DND-41 (cell line): ENCODE results near the gene PPFIBP2.
A peak's percentile ranks its signal among the peaks of the same experiment; 100 is the strongest.

Experiments
- ATAC-seq: fragments of 200-7000 bp; cut with Tn5 transposase; 3 replicates; pipeline ENCODE4 v1.9.1; 2021; ENCODE audit warnings: low read depth; ENCODE audit not compliant: insufficient read depth
- DNase-seq: peaks from one replicate; pipeline ENCODE4 v3.0.0-alpha.2; 2020
- H2AFZ ChIP-seq: 2 replicates; pipeline ENCODE4 v1.6.0; 2012; ENCODE audit warnings: low read depth, low read length
- H3K27ac ChIP-seq: 2 replicates; pipeline ENCODE4 v1.5.1; 2012; ENCODE audit warnings: low read length, inconsistent platforms
- H3K27me3 ChIP-seq: fragments of 200-600 bp; sonication (generic); 2 replicates; pipeline ENCODE4 v1.6.0; 2012; ENCODE audit warnings: low read length, mild to moderate bottlenecking, inconsistent platforms; ENCODE audit not compliant: insufficient read depth, poor library complexity
- H3K36me3 ChIP-seq: 2 replicates; pipeline ENCODE4 v1.5.1; 2012; ENCODE audit warnings: low read length, inconsistent platforms; ENCODE audit not compliant: insufficient read depth
- H3K4me1 ChIP-seq: 2 replicates; pipeline ENCODE4 v1.5.1; 2012; ENCODE audit warnings: mild to moderate bottlenecking, low read length; ENCODE audit not compliant: insufficient read depth
- H3K4me2 ChIP-seq: 2 replicates; pipeline ENCODE4 v1.6.0; 2012; ENCODE audit warnings: mild to moderate bottlenecking, moderate library complexity, low read length, inconsistent platforms; ENCODE audit not compliant: insufficient read depth
- H3K4me3 ChIP-seq, 2 experiments: fragments of 200-600 bp in 1 of 2; shearing (Covaris generic) in 1 of 2; 2 replicates each; pipeline ENCODE4 v1.5.1; 2012 to 2016; ENCODE audit warnings: inconsistent platforms in 2 of 2, low read length in 2 of 2, mild to moderate bottlenecking in 2 of 2, low read depth in 1 of 2, moderate library complexity in 1 of 2
- H3K79me2 ChIP-seq: 2 replicates; pipeline ENCODE4 v1.6.0; 2012; ENCODE audit warnings: low read length, inconsistent platforms; ENCODE audit not compliant: insufficient read depth
- H3K9ac ChIP-seq: 2 replicates; pipeline ENCODE4 v1.6.0; 2012; ENCODE audit warnings: low read depth, mild to moderate bottlenecking, inconsistent platforms, low read length, moderate library complexity
- H3K9me3 ChIP-seq: 2 replicates; pipeline ENCODE4 v1.5.1; 2012; ENCODE audit warnings: low read length, moderate library complexity, mild to moderate bottlenecking, inconsistent platforms; ENCODE audit not compliant: insufficient read depth, severe bottlenecking
- H4K20me1 ChIP-seq: 2 replicates; pipeline ENCODE4 v1.6.0; 2012; ENCODE audit warnings: low read length; ENCODE audit not compliant: insufficient read depth
- CTCF ChIP-seq: IDR thresholded peaks from 2 replicates; pipeline ENCODE4 v1.5.1; 2012; ENCODE audit warnings: borderline replicate concordance, low read length, moderate library complexity, mild to moderate bottlenecking; ENCODE audit not compliant: poor library complexity, severe bottlenecking; ENCODE audit errors: extremely low read depth
- EZH2 ChIP-seq: IDR thresholded peaks from 3 replicates; pipeline ENCODE4 v1.6.1; 2012; ENCODE audit warnings: borderline replicate concordance, low read depth, mild to moderate bottlenecking, moderate library complexity, low read length, inconsistent platforms; ENCODE audit not compliant: severe bottlenecking

PPFIBP2 gene

GRCh38 chr11:7573558-7574296 is 59.9 kb downstream of the PPFIBP2 start:
- Histone ChIP-seq H3K36me3 (no peaks in the 10 kb centered on the region), H3K4me1 (peaks cover 28% of the 10 kb centered on the region), H3K9me3 (no peaks in the 10 kb centered on the region), H3K27ac (no peak overlapping the region), H2AFZ (no peak overlapping the region), H4K20me1 (peaks cover 9% of the 10 kb centered on the region), H3K4me2 (no peak overlapping the region), H3K9ac (no peak overlapping the region), H3K27me3 (peaks cover 50% of the 10 kb centered on the region), H3K4me3 (no peak overlapping the region), H3K79me2 (no peaks in the 10 kb centered on the region)
- TF ChIP-seq EZH2 (no peak), CTCF (no peak)
- no peak for ATAC-seq
- no peak for DNase-seq

GRCh38 chr11:7574491-7575130 is 60.8 kb downstream of the PPFIBP2 start:
- H3K27me3 ChIP-seq, result peaks cover 50% of the 10 kb centered on the region
- H3K9me3 ChIP-seq, result no peaks in the 10 kb centered on the region
- no peak for TF ChIP-seq CTCF
- TF ChIP-seq EZH2, result no peak
- ATAC-seq (no peak), DNase-seq (no peak)
- H4K20me1 ChIP-seq, result peaks cover 6% of the 10 kb centered on the region
- H2AFZ ChIP-seq, result no peak overlapping the region
- H3K36me3 ChIP-seq, result no peaks in the 10 kb centered on the region
- H3K4me1 ChIP-seq, result peaks cover 33% of the 10 kb centered on the region
- H3K27ac ChIP-seq, result no peak overlapping the region
- no peak overlapping the region for H3K9ac ChIP-seq
- H3K79me2 ChIP-seq, result no peaks in the 10 kb centered on the region
- no peak overlapping the region for H3K4me2 ChIP-seq
- no peak overlapping the region for H3K4me3 ChIP-seq

GRCh38 chr11:7575841-7576725 is 62.3 kb downstream of the PPFIBP2 start:
- peaks cover 33% of the 10 kb centered on the region for H3K4me1 ChIP-seq
- peaks cover 47% of the 10 kb centered on the region for H3K27me3 ChIP-seq
- H3K9ac ChIP-seq, result no peak overlapping the region
- H2AFZ ChIP-seq, result no peak overlapping the region
- H3K4me3 ChIP-seq, result no peak overlapping the region
- peaks cover 5% of the 10 kb centered on the region for H4K20me1 ChIP-seq
- no peak overlapping the region for H3K27ac ChIP-seq
- no peaks in the 10 kb centered on the region for H3K36me3 ChIP-seq
- ATAC-seq (peak; percentile 65), DNase-seq (peak; percentile 68)
- H3K79me2 ChIP-seq, result no peaks in the 10 kb centered on the region
- no peaks in the 10 kb centered on the region for H3K9me3 ChIP-seq
- no peak for TF ChIP-seq EZH2
- no peak for TF ChIP-seq CTCF
- H3K4me2 ChIP-seq, result no peak overlapping the region
